Lung (tissue), 12 donors: Measurements from ENCODE around the gene CCDC157. TPM values are rescaled to one million over a fixed set of nuclear protein-coding genes. Genes with fewer than 3 reads are reported as not detected.
A peak's percentile ranks its signal among the peaks of the same experiment; 100 is the strongest.

ENCODE experiments used
- ATAC-seq: fragments of 200-7000 bp; cut with Tn5 transposase; one replicate; pipeline ENCODE4 v1.9.1; 2020; ENCODE audit warnings: moderate number of reproducible peaks; ENCODE audit not compliant: insufficient read depth, low FRiP score
- DNase-seq, 3 donors: peaks; one replicate each; pipeline ENCODE4 v3.0.0-alpha.2; 2013 to 2017
- H3K27ac ChIP-seq, 2 donors: one replicate each; pipeline ENCODE4 v1.5.1; 2013; ENCODE audit warnings: mild to moderate bottlenecking in 2 of 2, moderate library complexity in 2 of 2, control low read depth in 1 of 2, inconsistent platforms in 1 of 2, low read depth in 1 of 2, low read length in 1 of 2
- H3K27me3 ChIP-seq, 3 donors: one replicate each; pipeline ENCODE4 v1.5.1; 2013; ENCODE audit warnings: low read length in 2 of 3; ENCODE audit not compliant: control insufficient read depth in 3 of 3, insufficient read depth in 3 of 3
- H3K36me3 ChIP-seq, 4 donors: one replicate each; pipeline ENCODE4 v1.5.1; 2013; ENCODE audit warnings: low read length in 4 of 4, mild to moderate bottlenecking in 1 of 4, moderate library complexity in 1 of 4; ENCODE audit not compliant: control insufficient read depth in 4 of 4, insufficient read depth in 4 of 4
- H3K4me1 ChIP-seq, 5 donors: one replicate each; pipeline ENCODE4 v1.5.1; 2013; ENCODE audit warnings: low read length in 5 of 5, mild to moderate bottlenecking in 2 of 5, moderate library complexity in 1 of 5; ENCODE audit not compliant: control insufficient read depth in 5 of 5, insufficient read depth in 5 of 5
- H3K4me3 ChIP-seq: one replicate; pipeline ENCODE4 v1.5.1; 2013; ENCODE audit warnings: mild to moderate bottlenecking, control low read depth, moderate library complexity
- H3K9ac ChIP-seq, 2 donors: one replicate each; pipeline ENCODE4 v1.5.1; 2013; ENCODE audit warnings: low read length in 2 of 2, control low read depth in 1 of 2; ENCODE audit not compliant: insufficient read depth in 1 of 2
- H3K9me3 ChIP-seq, 4 donors: one replicate each; pipeline ENCODE4 v1.5.1; 2013; ENCODE audit warnings: low read length in 3 of 4, mild to moderate bottlenecking in 1 of 4, moderate library complexity in 1 of 4; ENCODE audit not compliant: control insufficient read depth in 4 of 4, insufficient read depth in 3 of 4
- CTCF ChIP-seq: IDR thresholded peaks from 2 replicates; pipeline ENCODE4 v1.5.1; 2012; ENCODE audit warnings: mild to moderate bottlenecking; ENCODE audit errors: control extremely low read depth, extremely low read depth
- WGBS, 2 donors: extraction: QIAGEN DNeasy Blood & Tissue Kit; methylation state at CpG; one replicate each; pipeline ENCODE4 v1.1.7; 2013; 5-methylcytosine and 5-hydroxymethylcytosine counted together
- polyA plus RNA-seq, 2 donors: library from polyadenylated mRNA; stranded (reverse); fragments of 200-250 nt; gene quantifications; one replicate each; pipeline ENCODE4 v1.2.1, GENCODE V29; 2013
- total RNA-seq, 2 donors: library from RNA; depleted of rRNA in 1 of 2; stranded (reverse); fragments of >200 nt in 1 of 2; gene quantifications; one replicate each; pipeline ENCODE4 v1.2.1, GENCODE V29; 2014 to 2021
- donor health status: control.
- donor health status: control.
- donor health status: Bipolar disorder and iron deficiency.
- donor health status: healthy.
- donor health status: DM: yes; HTN: yes; CAD: no.

The CCDC157 gene
- total and polyA plus RNA-seq, 4 donors: 4.1 to 11.9 (median 8.5) TPM

DNA sequence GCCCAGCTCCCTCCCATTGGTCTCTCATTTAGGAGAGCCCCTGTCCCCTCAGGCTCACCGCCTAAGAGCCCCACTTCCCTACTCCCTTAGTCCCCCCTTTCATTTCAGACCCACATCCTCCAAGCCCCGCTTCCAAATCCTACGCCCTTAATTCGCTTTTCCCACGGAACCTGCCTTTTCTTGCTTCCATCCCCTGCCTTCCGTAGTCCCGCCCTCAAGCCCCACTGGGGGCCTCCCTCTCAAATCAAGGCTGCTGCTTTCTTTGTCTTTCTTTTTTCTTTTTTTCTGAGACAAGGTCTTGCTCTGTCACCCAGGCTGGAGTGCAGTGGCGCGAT, 396 bp downstream of the CCDC157 start:
- TF ChIP-seq CTCF: no peak
- peak overlapping the region in 1 of 2 donors; percentile 100 for H3K27ac ChIP-seq
- peaks cover 5 to 14% (median 8%) of the 10 kb centered on the region in 4 donors for H3K36me3 ChIP-seq
- ATAC-seq: no peak
- DNase-seq: peak in 1 of 3 donors; percentile 54
- peak overlapping the region; percentile 36 to 74 for H3K9ac ChIP-seq
- H3K9me3 ChIP-seq: no peaks in the 10 kb centered on the region
- peak overlapping the region; percentile 84 for H3K4me3 ChIP-seq
- 2 to 3% methylated on average over 9 of the region's 9 CpGs for WGBS, 2 donors
- peaks cover 8 to 19% (median 13%) of the 10 kb centered on the region in 5 donors for H3K4me1 ChIP-seq
- no peaks in the 10 kb centered on the region for H3K27me3 ChIP-seq

- 65 to 70% methylated on average over 22 of the region's 22 CpGs for WGBS, 2 donors
- no peak for DNase-seq
- Histone ChIP-seq H3K4me3 (no peak overlapping the region), H3K27ac (no peak overlapping the region), H3K27me3 (no peaks in the 10 kb centered on the region), H3K9ac (no peak overlapping the region), H3K9me3 (no peaks in the 10 kb centered on the region), H3K36me3 (peaks cover 0 to 11% (median 3%) of the 10 kb centered on the region in 4 donors), H3K4me1 (peaks cover 8 to 19% (median 13%) of the 10 kb centered on the region in 5 donors)
- no peak for TF ChIP-seq CTCF
- ATAC-seq: no peak
These were observed 926 bp downstream of the CCDC157 start for GRCh38 chr22:30357650-30358215.

DNA sequence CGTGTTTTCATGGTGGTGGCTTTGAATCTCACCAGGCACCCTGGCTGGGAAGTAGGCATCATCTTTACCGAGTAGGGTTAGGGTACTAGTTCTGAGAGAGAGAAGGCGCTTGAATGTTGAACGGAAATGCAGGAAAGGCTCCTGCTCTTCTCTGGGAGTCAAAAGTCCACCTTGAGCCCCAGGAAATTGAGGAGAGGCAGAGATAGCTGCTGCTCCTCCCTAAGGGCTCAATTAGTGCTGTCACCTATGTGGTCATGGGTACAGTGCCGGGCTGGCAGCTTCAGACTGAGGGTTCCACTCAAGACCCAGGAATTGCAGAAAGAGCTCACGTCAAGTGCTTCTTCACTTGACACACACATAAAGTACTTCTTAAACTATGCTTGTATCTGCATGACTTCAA, 1.7 kb downstream of the CCDC157 start:
- DNase-seq (no peak), ATAC-seq (no peak)
- Histone ChIP-seq H3K4me3 (no peak overlapping the region), H3K9ac (no peak overlapping the region), H3K4me1 (peaks cover 8 to 19% (median 13%) of the 10 kb centered on the region in 5 donors), H3K9me3 (no peaks in the 10 kb centered on the region), H3K36me3 (peaks cover 0 to 9% (median 1%) of the 10 kb centered on the region in 4 donors), H3K27ac (no peak overlapping the region), H3K27me3 (no peaks in the 10 kb centered on the region)
- 93 to 95% methylated on average over 6 of the region's 6 CpGs for WGBS, 2 donors
- TF ChIP-seq CTCF: no peak
